Astrocyte of the cerebellum (primary cell): ENCODE results near the gene LRRC3.
A peak's percentile ranks its signal among the peaks of the same experiment; 100 is the strongest.

Experiments
- DNase-seq: peaks from one replicate; pipeline ENCODE4 v3.0.0-alpha.2; 2011; ENCODE audit warnings: low read depth
- H3K4me3 ChIP-seq: 2 replicates; pipeline ENCODE4 v1.5.1; 2011; ENCODE audit warnings: mild to moderate bottlenecking, low read depth, low read length, moderate library complexity
- CTCF ChIP-seq: IDR thresholded peaks from 2 replicates; pipeline ENCODE4 v1.5.1; 2012; ENCODE audit warnings: low read length, low read depth, moderate library complexity, mild to moderate bottlenecking; ENCODE audit errors: missing control alignments
- in situ Hi-C: cut with HindIII; loops from 2 replicates; pipeline ENCODE4 v1.10.0; 2017; ENCODE audit warnings: low sequenced_read_pairs

The LRRC3 gene

GRCh38 chr21:44510109-44510507 is 54.8 kb downstream of the LRRC3 start:
- in situ Hi-C loops = no loop called here
- no peak for TF ChIP-seq CTCF
- H3K4me3 ChIP-seq = no peak overlapping the region
- no peak for DNase-seq

- no peak overlapping the region for H3K4me3 ChIP-seq
- in situ Hi-C loops = no loop called here
- peak; percentile 61 for TF ChIP-seq CTCF
- DNase-seq = no peak
These were observed 55.4 kb downstream of the LRRC3 start for GRCh38 chr21:44510508-44511218.

- DNase-seq = no peak
- no peak overlapping the region for H3K4me3 ChIP-seq
- in situ Hi-C loops = no loop called here
- no peak for TF ChIP-seq CTCF
These were observed 56.1 kb downstream of the LRRC3 start for GRCh38 chr21:44511219-44511937.
